ENCODE measurements around the gene RAG1. TPM values are rescaled to one million over a fixed set of nuclear protein-coding genes. Genes with fewer than 3 reads are reported as not detected.

RAG1 gene
- 0.55 to 0.90 TPM (median 0.82 TPM) in 3 replicates for total RNA-seq (2021)
- Bru-seq, nascent RNA = percentile 31 among the genes with signal in this experiment
- long read RNA-seq, experiment 1 = 0 reads
- long read RNA-seq, experiment 2, partial matches to known transcripts = 0 of 1 reads
- long read RNA-seq, experiment 2, other reads (novel, unspliced or antisense) = 1 of 1 reads
- long read RNA-seq, experiment 3 = 0 reads

- ChIA-PET POLR2A (no interaction called here), CTCF (no interaction called here)
- H3K4me1 Mint-ChIP-seq = no peaks in the 10 kb centered on the region
- TF ChIP-seq, protein P1, sequence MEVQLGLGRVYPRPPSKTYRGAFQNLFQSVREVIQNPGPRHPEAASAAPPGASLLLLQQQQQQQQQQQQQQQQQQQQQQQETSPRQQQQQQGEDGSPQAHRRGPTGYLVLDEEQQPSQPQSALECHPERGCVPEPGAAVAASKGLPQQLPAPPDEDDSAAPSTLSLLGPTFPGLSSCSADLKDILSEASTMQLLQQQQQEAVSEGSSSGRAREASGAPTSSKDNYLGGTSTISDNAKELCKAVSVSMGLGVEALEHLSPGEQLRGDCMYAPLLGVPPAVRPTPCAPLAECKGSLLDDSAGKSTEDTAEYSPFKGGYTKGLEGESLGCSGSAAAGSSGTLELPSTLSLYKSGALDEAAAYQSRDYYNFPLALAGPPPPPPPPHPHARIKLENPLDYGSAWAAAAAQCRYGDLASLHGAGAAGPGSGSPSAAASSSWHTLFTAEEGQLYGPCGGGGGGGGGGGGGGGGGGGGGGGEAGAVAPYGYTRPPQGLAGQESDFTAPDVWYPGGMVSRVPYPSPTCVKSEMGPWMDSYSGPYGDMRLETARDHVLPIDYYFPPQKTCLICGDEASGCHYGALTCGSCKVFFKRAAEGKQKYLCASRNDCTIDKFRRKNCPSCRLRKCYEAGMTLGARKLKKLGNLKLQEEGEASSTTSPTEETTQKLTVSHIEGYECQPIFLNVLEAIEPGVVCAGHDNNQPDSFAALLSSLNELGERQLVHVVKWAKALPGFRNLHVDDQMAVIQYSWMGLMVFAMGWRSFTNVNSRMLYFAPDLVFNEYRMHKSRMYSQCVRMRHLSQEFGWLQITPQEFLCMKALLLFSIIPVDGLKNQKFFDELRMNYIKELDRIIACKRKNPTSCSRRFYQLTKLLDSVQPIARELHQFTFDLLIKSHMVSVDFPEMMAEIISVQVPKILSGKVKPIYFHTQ (CRISPR knock-in tag; IDR thresholded peaks at IDR 0.05) = no peak
- no peak for TF ChIP-seq NFE2L1 (CRISPR knock-in tag; IDR thresholded peaks at IDR 0.05)
- TF ChIP-seq, protein P2, sequence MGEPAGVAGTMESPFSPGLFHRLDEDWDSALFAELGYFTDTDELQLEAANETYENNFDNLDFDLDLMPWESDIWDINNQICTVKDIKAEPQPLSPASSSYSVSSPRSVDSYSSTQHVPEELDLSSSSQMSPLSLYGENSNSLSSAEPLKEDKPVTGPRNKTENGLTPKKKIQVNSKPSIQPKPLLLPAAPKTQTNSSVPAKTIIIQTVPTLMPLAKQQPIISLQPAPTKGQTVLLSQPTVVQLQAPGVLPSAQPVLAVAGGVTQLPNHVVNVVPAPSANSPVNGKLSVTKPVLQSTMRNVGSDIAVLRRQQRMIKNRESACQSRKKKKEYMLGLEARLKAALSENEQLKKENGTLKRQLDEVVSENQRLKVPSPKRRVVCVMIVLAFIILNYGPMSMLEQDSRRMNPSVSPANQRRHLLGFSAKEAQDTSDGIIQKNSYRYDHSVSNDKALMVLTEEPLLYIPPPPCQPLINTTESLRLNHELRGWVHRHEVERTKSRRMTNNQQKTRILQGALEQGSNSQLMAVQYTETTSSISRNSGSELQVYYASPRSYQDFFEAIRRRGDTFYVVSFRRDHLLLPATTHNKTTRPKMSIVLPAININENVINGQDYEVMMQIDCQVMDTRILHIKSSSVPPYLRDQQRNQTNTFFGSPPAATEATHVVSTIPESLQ (CRISPR knock-in tag; IDR thresholded peaks at IDR 0.05) = no peak
- TF ChIP-seq ARID4B (CRISPR knock-in tag; IDR thresholded peaks at IDR 0.05; ENCODE audit: borderline replicate concordance) = no peak
- TF ChIP-seq OVOL2 (CRISPR knock-in tag; IDR thresholded peaks at IDR 0.05; ENCODE audit: borderline replicate concordance) = no peak
- TF ChIP-seq SMAD3 (CRISPR knock-in tag; IDR thresholded peaks at IDR 0.05; ENCODE audit: borderline replicate concordance) = no peak
- TF ChIP-seq TCF7 (CRISPR knock-in tag; IDR thresholded peaks at IDR 0.05; ENCODE audit: low read depth) = no peak
- TF ChIP-seq TEAD4 (CRISPR knock-in tag; IDR thresholded peaks at IDR 0.05) = no peak
- TF ChIP-seq, protein P3, sequence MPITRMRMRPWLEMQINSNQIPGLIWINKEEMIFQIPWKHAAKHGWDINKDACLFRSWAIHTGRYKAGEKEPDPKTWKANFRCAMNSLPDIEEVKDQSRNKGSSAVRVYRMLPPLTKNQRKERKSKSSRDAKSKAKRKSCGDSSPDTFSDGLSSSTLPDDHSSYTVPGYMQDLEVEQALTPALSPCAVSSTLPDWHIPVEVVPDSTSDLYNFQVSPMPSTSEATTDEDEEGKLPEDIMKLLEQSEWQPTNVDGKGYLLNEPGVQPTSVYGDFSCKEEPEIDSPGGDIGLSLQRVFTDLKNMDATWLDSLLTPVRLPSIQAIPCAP (CRISPR knock-in tag; IDR thresholded peaks at IDR 0.05) = no peak
- TF ChIP-seq JUN (CRISPR knock-in tag; IDR thresholded peaks at IDR 0.05) = no peak
- TF ChIP-seq STAT6 (CRISPR knock-in tag; conservative IDR thresholded peaks at IDR 0.05; ENCODE audit: low read depth) = no peak
- TF ChIP-seq ESRRA (CRISPR knock-in tag; IDR thresholded peaks at IDR 0.05; ENCODE audit: borderline replicate concordance) = no peak
- no peak within 1 kb of the TSS for H3K4me3 Mint-ChIP-seq
- ATAC-seq (no peak), DNase-seq (ENCODE audit: low spot score) (no peak)
- peaks cover 59% of the 10 kb centered on the region for H3K36me3 Mint-ChIP-seq
- H3K9me3 Mint-ChIP-seq = peaks cover 81% of the 10 kb centered on the region
- H3K27ac Mint-ChIP-seq = no peak within 1 kb of the TSS
- H3K27me3 Mint-ChIP-seq (ENCODE audit: low read depth) = peaks cover 11% of the 10 kb centered on the region
Measured at GRCh38 chr11:36567694-36568093, at the start of gene RAG1. Gene RAG1, plus strand, starts transcription at chr11:36568007. Its CDS starts 5,298 bp downstream, at chr11:36573305.
